Measurements from ENCODE around the gene YES1. TPM values are rescaled to one million over a fixed set of nuclear protein-coding genes. Genes with fewer than 3 reads are reported as not detected.
"Not testable (repeated sequence)": the region's sequence is repeated elsewhere in the genome, so short reads cannot be mapped to it uniquely, and the experiment has no call there.

Gene YES1
- total RNA-seq, 1 experiment from 2014 or later, result 61.2 TPM

DNA sequence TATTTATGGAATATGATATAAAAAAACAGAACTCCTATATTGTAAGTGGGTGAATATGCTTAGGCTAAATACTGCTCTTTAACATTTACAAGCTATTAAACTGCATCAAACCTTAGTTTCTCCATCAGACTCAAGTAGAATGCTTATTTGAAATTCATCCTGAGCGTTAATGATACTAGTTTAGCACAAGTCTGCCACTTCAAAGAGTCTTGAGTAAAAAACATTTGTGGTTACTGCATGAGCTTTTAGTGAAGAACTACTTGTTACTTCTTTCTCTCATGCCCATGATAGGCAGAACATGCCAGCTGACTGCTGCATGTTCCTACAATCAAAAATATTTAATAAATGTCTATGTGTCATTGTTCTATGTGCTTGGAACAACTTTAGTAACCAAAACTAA is 12.1 kb downstream of the YES1 start:
- no TSS peak for BruUV-seq (replicated peaks)
- Mint-ChIP-seq H3K9me3 (ENCODE audit: low read depth, unreplicated experiment) (no peaks in the 10 kb centered on the region), H3K27ac (ENCODE audit: unreplicated experiment) (no peak overlapping the region), H3K36me3 (ENCODE audit: insufficient read depth, unreplicated experiment) (no peaks in the 10 kb centered on the region), H3K27me3 (ENCODE audit: unreplicated experiment) (no peaks in the 10 kb centered on the region), H3K4me3 (ENCODE audit: low read depth, unreplicated experiment) (no peak overlapping the region), H3K4me1 (ENCODE audit: low read depth, unreplicated experiment) (no peaks in the 10 kb centered on the region)
- CTCF ChIA-PET, result no interaction called here
- DNase-seq, result no peak
- TF ChIP-seq, protein P1, sequence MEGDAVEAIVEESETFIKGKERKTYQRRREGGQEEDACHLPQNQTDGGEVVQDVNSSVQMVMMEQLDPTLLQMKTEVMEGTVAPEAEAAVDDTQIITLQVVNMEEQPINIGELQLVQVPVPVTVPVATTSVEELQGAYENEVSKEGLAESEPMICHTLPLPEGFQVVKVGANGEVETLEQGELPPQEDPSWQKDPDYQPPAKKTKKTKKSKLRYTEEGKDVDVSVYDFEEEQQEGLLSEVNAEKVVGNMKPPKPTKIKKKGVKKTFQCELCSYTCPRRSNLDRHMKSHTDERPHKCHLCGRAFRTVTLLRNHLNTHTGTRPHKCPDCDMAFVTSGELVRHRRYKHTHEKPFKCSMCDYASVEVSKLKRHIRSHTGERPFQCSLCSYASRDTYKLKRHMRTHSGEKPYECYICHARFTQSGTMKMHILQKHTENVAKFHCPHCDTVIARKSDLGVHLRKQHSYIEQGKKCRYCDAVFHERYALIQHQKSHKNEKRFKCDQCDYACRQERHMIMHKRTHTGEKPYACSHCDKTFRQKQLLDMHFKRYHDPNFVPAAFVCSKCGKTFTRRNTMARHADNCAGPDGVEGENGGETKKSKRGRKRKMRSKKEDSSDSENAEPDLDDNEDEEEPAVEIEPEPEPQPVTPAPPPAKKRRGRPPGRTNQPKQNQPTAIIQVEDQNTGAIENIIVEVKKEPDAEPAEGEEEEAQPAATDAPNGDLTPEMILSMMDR (IDR thresholded peaks at IDR 0.05; ENCODE audit: unreplicated experiment), result no peak
- intact Hi-C loops (cut with micrococcal nuclease; ENCODE audit: unreplicated experiment), result no loop called here

DNA sequence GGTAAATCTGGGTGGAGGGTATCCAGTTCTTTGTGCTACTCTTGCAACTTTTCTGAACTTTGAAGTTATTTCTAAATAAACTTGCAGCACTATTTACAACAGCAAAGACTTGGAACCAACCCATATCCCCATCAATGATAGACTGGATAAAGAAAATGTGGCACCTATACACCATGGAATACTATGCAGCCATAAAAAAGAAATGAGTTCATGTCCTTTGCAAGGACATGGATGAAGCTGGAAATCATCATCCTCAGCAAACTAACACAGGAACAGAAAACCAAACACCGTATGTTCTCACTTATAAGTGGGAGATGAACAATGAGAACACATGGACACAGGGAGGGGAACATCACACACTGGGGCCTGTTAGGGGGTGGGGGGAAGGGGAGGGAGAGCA is 16.7 kb downstream of the YES1 start:
- H3K27ac Mint-ChIP-seq (ENCODE audit: unreplicated experiment); H3K4me1 Mint-ChIP-seq (ENCODE audit: low read depth, unreplicated experiment); H3K36me3 Mint-ChIP-seq (ENCODE audit: insufficient read depth, unreplicated experiment); H3K9me3 Mint-ChIP-seq (ENCODE audit: low read depth, unreplicated experiment); DNase-seq; intact Hi-C loops (cut with micrococcal nuclease; ENCODE audit: unreplicated experiment); CTCF ChIA-PET; H3K27me3 Mint-ChIP-seq (ENCODE audit: unreplicated experiment); BruUV-seq (replicated peaks); H3K4me3 Mint-ChIP-seq (ENCODE audit: low read depth, unreplicated experiment): not testable (repeated sequence)

DNA sequence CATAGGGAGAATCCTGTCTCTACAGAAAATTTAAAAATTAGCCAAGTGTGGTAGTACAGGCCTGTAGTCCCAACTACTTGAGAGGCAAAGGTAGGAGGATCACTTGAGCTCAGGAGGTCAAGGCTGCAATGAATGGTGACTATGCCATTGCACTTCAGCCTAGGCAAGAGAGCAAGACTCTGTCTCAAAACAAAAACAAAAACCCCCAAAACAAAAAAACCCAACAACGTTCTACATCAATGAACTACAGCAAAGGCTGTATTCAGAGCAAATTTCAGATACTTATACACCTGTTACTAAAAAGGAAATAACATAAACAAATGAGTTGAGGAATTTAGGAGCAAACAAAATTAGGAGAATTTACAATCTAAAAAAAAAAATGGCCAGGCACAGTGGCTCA is 22.6 kb downstream of the YES1 start:
- CTCF ChIA-PET, result no interaction called here
- Mint-ChIP-seq H3K4me3 (ENCODE audit: low read depth, unreplicated experiment) (no peak overlapping the region), H3K27ac (ENCODE audit: unreplicated experiment) (no peak overlapping the region), H3K27me3 (ENCODE audit: unreplicated experiment) (no peaks in the 10 kb centered on the region), H3K36me3 (ENCODE audit: insufficient read depth, unreplicated experiment) (no peaks in the 10 kb centered on the region), H3K4me1 (ENCODE audit: low read depth, unreplicated experiment) (no peaks in the 10 kb centered on the region), H3K9me3 (ENCODE audit: low read depth, unreplicated experiment) (no peaks in the 10 kb centered on the region)
- DNase-seq, result no peak
- no TSS peak for BruUV-seq (replicated peaks)
- intact Hi-C loops (cut with micrococcal nuclease; ENCODE audit: unreplicated experiment), result no loop called here
- TF ChIP-seq, protein P1 (IDR thresholded peaks at IDR 0.05; ENCODE audit: unreplicated experiment), result no peak

DNA sequence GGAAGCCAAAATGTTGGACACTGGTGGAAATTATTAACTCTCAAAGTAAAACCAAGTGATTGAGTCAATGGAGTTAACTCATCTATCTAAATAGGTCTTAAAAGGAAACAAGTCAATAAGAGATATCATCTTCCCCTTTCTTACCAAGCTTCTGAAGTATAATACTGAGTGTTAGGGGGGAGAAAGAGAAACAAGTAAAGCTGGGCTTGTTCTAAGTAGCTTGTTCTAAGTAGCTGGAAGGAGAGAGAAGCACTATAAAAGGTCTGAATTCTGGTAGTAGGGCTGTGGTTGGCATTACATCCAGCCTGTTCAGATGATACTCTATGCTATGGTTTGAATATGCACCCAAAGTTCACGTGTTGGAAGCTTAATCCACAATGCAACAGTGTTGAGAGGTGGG is 26.8 kb downstream of the YES1 start:
- H3K9me3 Mint-ChIP-seq (ENCODE audit: low read depth, unreplicated experiment), result no peaks in the 10 kb centered on the region
- H3K4me3 Mint-ChIP-seq (ENCODE audit: low read depth, unreplicated experiment), result no peak overlapping the region
- no TSS peak for BruUV-seq (replicated peaks)
- DNase-seq, result no peak
- TF ChIP-seq, protein P1 (IDR thresholded peaks at IDR 0.05; ENCODE audit: unreplicated experiment), result no peak
- no peaks in the 10 kb centered on the region for H3K27me3 Mint-ChIP-seq (ENCODE audit: unreplicated experiment)
- intact Hi-C loops (cut with micrococcal nuclease; ENCODE audit: unreplicated experiment), result no loop called here
- no peak overlapping the region for H3K27ac Mint-ChIP-seq (ENCODE audit: unreplicated experiment)
- peaks cover 15% of the 10 kb centered on the region for H3K4me1 Mint-ChIP-seq (ENCODE audit: low read depth, unreplicated experiment)
- H3K36me3 Mint-ChIP-seq (ENCODE audit: insufficient read depth, unreplicated experiment), result no peaks in the 10 kb centered on the region
- CTCF ChIA-PET, result interaction anchor here (0.7 kb wide), 1 partner anchor 47 kb away, joined by 4 read pairs; no protein-coding TSS in a partner anchor

DNA sequence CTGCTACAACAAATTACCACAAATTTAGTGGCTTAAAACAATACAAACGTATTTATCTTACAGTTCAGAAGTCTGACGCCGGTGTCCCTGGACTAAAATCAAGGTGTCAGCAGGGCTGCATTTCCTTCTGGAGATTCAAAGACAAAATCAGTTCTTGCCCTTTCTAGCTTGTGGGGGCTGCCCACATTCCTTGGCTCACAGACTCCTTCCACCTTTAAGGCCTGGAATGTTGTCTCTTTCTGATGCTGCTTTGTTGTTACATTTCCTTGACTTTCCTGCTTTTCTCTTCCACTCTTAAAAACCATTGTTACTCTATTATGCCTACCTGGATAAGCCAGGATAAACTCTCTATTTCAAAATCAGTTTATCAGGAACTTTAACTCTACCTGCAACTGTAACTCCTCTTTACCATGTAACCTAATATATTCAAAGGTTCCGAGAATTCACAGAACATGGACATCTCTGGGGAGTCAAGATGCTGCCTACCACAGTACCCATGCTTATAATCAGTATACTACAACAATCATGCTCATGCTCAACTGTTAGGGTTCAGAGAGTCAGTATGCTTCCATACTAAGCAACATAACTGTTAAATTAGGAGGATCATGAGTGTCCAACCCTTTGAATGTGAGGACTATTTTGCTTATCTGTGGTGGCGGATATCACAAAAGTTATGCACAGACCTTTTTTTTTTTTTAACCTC is 27.4 kb downstream of the YES1 start:
- H3K9me3 Mint-ChIP-seq (ENCODE audit: low read depth, unreplicated experiment), result no peaks in the 10 kb centered on the region
- CTCF ChIA-PET, result interaction anchor here (0.7 kb wide), 1 partner anchor 47 kb away, joined by 4 read pairs; no protein-coding TSS in a partner anchor
- no TSS peak for BruUV-seq (replicated peaks)
- no peaks in the 10 kb centered on the region for H3K27me3 Mint-ChIP-seq (ENCODE audit: unreplicated experiment)
- H3K36me3 Mint-ChIP-seq (ENCODE audit: insufficient read depth, unreplicated experiment), result no peaks in the 10 kb centered on the region
- TF ChIP-seq, protein P1 (IDR thresholded peaks at IDR 0.05; ENCODE audit: unreplicated experiment), result no peak
- H3K4me1 Mint-ChIP-seq (ENCODE audit: low read depth, unreplicated experiment), result peaks cover 15% of the 10 kb centered on the region
- DNase-seq, result no peak
- intact Hi-C loops (cut with micrococcal nuclease; ENCODE audit: unreplicated experiment), result no loop called here
- H3K4me3 Mint-ChIP-seq (ENCODE audit: low read depth, unreplicated experiment), result no peak overlapping the region
- H3K27ac Mint-ChIP-seq (ENCODE audit: unreplicated experiment), result no peak overlapping the region

Data from Calu3 (cell line).